NB4 (cell line): ENCODE results near the gene ELAVL1.
A peak's percentile ranks its signal among the peaks of the same experiment; 100 is the strongest.

Source experiments
- DNase-seq: peaks from one replicate; pipeline ENCODE4 v3.0.0; 2010; ENCODE audit warnings: low read depth
- H3K4me3 ChIP-seq: one replicate; pipeline ENCODE4 v1.5.1; 2011; ENCODE audit warnings: mild to moderate bottlenecking, low read depth, low read length, moderate library complexity
- CTCF ChIP-seq: IDR thresholded peaks from one replicate; pipeline ENCODE4 v1.5.1; 2012; ENCODE audit warnings: low read depth, low read length
- MAX ChIP-seq: IDR thresholded peaks from 2 replicates; pipeline ENCODE4 v1.6.1; 2011; ENCODE audit warnings: low read depth, low read length
- MYC ChIP-seq: IDR thresholded peaks from 2 replicates; pipeline ENCODE4 v1.6.1; 2011; ENCODE audit warnings: low read depth, low read length
- POLR2A ChIP-seq: IDR thresholded peaks from 2 replicates; pipeline ENCODE4 v1.6.1; 2011; ENCODE audit warnings: mild to moderate bottlenecking; ENCODE audit not compliant: insufficient read length; ENCODE audit errors: extremely low read depth

The ELAVL1 gene

GRCh38 chr19:7999376-7999775 lies 6.1 kb downstream of the ELAVL1 start:
- no peak for DNase-seq
- no peak for TF ChIP-seq MYC
- no peak for TF ChIP-seq MAX
- TF ChIP-seq CTCF = no peak
- no peak for TF ChIP-seq POLR2A
- no peak overlapping the region for H3K4me3 ChIP-seq

GRCh38 chr19:7997809-7998480 lies 7.5 kb downstream of the ELAVL1 start:
- H3K4me3 ChIP-seq = no peak overlapping the region
- DNase-seq = peak; percentile 35
- TF ChIP-seq MAX (no peak), MYC (no peak), CTCF (no peak), POLR2A (no peak)

- H3K4me3 ChIP-seq = no peak overlapping the region
- no peak for TF ChIP-seq POLR2A
- TF ChIP-seq MAX = no peak
- no peak for TF ChIP-seq MYC
- TF ChIP-seq CTCF = no peak
- DNase-seq = no peak
Observed at GRCh38 chr19:7996883-7997282, 8.6 kb downstream of the ELAVL1 start.

GRCh38 chr19:7995810-7996158 lies 9.7 kb downstream of the ELAVL1 start:
- H3K4me3 ChIP-seq = no peak overlapping the region
- TF ChIP-seq CTCF (no peak), MYC (no peak), POLR2A (no peak), MAX (no peak)
- DNase-seq = no peak

GRCh38 chr19:7994928-7995809 lies 10.3 kb downstream of the ELAVL1 start:
- no peak for TF ChIP-seq MAX
- TF ChIP-seq CTCF = no peak
- TF ChIP-seq POLR2A = no peak
- no peak for TF ChIP-seq MYC
- DNase-seq = no peak
- no peak overlapping the region for H3K4me3 ChIP-seq
